AG04449 (cell line): ENCODE data around the gene RALA.
"Not testable (repeated sequence)": the region's sequence is repeated elsewhere in the genome, so short reads cannot be mapped to it uniquely, and the experiment has no call there.

Experiments used
- CTCF ChIA-PET: fragments of 350-600 bp; formaldehyde crosslinking; extraction: SDS; loops from one replicate; lab custom pipeline; 2021; ENCODE audit warnings: antibody characterized with exemption; lab: Yijun Ruan, JAX
- POLR2A ChIA-PET: fragments of 400-600, 350-600 bp; formaldehyde crosslinking; extraction: SDS; loops from one replicate; lab custom pipeline; 2020; ENCODE audit warnings: antibody characterized with exemption, inconsistent platforms; lab: Yijun Ruan, JAX
- DNase-seq: peaks from one replicate; pipeline ENCODE4 v3.0.0-alpha.2; 2010; ENCODE audit warnings: low read depth, low spot score
- H3K4me3 ChIP-seq: 2 replicates; pipeline ENCODE4 v1.5.1; 2011; ENCODE audit warnings: low read depth, mild to moderate bottlenecking, control low read depth, low read length
- CTCF ChIP-seq: IDR thresholded peaks from one replicate; pipeline ENCODE4 v1.5.1; 2011; ENCODE audit warnings: mild to moderate bottlenecking, moderate library complexity, low read length, control low read depth, inconsistent platforms; ENCODE audit not compliant: insufficient read depth; ENCODE audit errors: missing control alignments

Gene RALA

GRCh38 chr7:39672176-39672575 lies 48.8 kb downstream of the RALA start:
- no peak overlapping the region for H3K4me3 ChIP-seq
- no peak for TF ChIP-seq CTCF
- DNase-seq, result no peak
- CTCF ChIA-PET, result interaction anchor here (0.6 to 2.2 kb wide), 3 partner anchors 24 to 90 kb away, joined by 4 to 6 read pairs (median 5); no protein-coding TSS in a partner anchor
- POLR2A ChIA-PET, result no interaction called here

GRCh38 chr7:39673868-39674267 lies 50.5 kb downstream of the RALA start:
- no peak overlapping the region for H3K4me3 ChIP-seq
- CTCF ChIA-PET, result no interaction called here
- POLR2A ChIA-PET, result no interaction called here
- no peak for TF ChIP-seq CTCF
- DNase-seq, result no peak

GRCh38 chr7:39674406-39674805 lies 51.0 kb downstream of the RALA start:
- POLR2A ChIA-PET, result interaction anchor here (0.7 kb wide), 1 partner anchor 28 kb away, joined by 3 read pairs; no protein-coding TSS in a partner anchor
- CTCF ChIA-PET, result no interaction called here

GRCh38 chr7:39676346-39676745 lies 53.0 kb downstream of the RALA start:
- CTCF ChIA-PET, result interaction anchor here (1.0 kb wide), 1 partner anchor 95 kb away, joined by 3 read pairs; no protein-coding TSS in a partner anchor
- no peak for DNase-seq
- no peak overlapping the region for H3K4me3 ChIP-seq
- POLR2A ChIA-PET, result no interaction called here
- TF ChIP-seq CTCF, result no peak

More at GRCh38 chr7:39674406-39674805, 51.0 kb downstream of the RALA start:
- DNase-seq, result no peak
- TF ChIP-seq CTCF, result no peak
- H3K4me3 ChIP-seq, result no peak overlapping the region

- DNase-seq, result no peak
- POLR2A ChIA-PET, result no interaction called here
- CTCF ChIA-PET, result interaction anchor here (1.3 to 2.5 kb wide), 2 partner anchors 15 to 99 kb away, joined by 3 to 9 read pairs; no protein-coding TSS in a partner anchor
- H3K4me3 ChIP-seq, result no peak overlapping the region
- TF ChIP-seq CTCF, result no peak
These were observed 55.7 kb downstream of the RALA start for GRCh38 chr7:39678930-39679709.

- CTCF ChIA-PET, result interaction anchor here (2.5 kb wide), 1 partner anchor 99 kb away, joined by 9 read pairs; no protein-coding TSS in a partner anchor
- POLR2A ChIA-PET, DNase-seq: not testable (repeated sequence)
These were observed 56.5 kb downstream of the RALA start for GRCh38 chr7:39679874-39680273.

More at GRCh38 chr7:39679874-39680273, 56.5 kb downstream of the RALA start:
- H3K4me3 ChIP-seq, result not testable (repeated sequence)
